ENCODE results near the gene ATAD3B.

- TF ChIP-seq POLR2AphosphoS5 (IDR thresholded peaks at IDR 0.05), result no peak
- no peak for TF ChIP-seq POLR2A (IDR thresholded peaks at IDR 0.05)
- TF ChIP-seq CTCF (IDR thresholded peaks at IDR 0.05), result no peak
- no peak for TF ChIP-seq EP300 (IDR thresholded peaks at IDR 0.05)
Measured at GRCh38 chr1:1423245-1423597, 48.3 kb upstream of the ATAD3B start.
